ENCODE data around the gene RPL13.

GRCh38 chr16:89544713-89545043 is 15.8 kb upstream of the RPL13 start:
- TF ChIP-seq CTCF (IDR thresholded peaks at IDR 0.05): no peak
- no peak for TF ChIP-seq ZFX (IDR thresholded peaks at IDR 0.05; ENCODE audit: borderline replicate concordance)

Data from 22Rv1 (cell line).